A549 (cell line): ENCODE results near the gene FAM170B. TPM values are rescaled to one million over a fixed set of nuclear protein-coding genes. Genes with fewer than 3 reads are reported as not detected.

ENCODE experiments used
- ATAC-seq, 2 experiments: fragments of 200-7000 bp in 1 of 2; fragments of >200 bp in 1 of 2; cut with Nextera tagmentation in 1 of 2; cut with Tn5 transposase in 1 of 2; 3 replicates each; pipeline versions ENCODE4 v1.8.0 to v1.9.1; 2018 to 2020; ENCODE audit warnings: mild to moderate bottlenecking in 1 of 2, moderate library complexity in 1 of 2
- CTCF ChIA-PET: fragments of 300-600 bp; sonication (Branson Sonifier 250); formaldehyde crosslinking; extraction: SDS; loops from one replicate; lab custom pipeline; 2021; ENCODE audit warnings: antibody characterized with exemption, inconsistent platforms; lab: Yijun Ruan, JAX
- POLR2A ChIA-PET: fragments of 350-600 bp; formaldehyde crosslinking; extraction: SDS; loops from one replicate; lab custom pipeline; 2021; ENCODE audit warnings: antibody characterized with exemption, inconsistent platforms; lab: Yijun Ruan, JAX
- DNase-seq, 2 experiments: peaks; one replicate each; pipeline versions ENCODE4 v3.0.0 to v3.0.0-alpha.2; 2011 to 2016; ENCODE audit warnings: low read depth in 1 of 2, low spot score in 1 of 2
- FAIRE-seq: peaks from 2 replicates; lab custom pipeline; 2011; peaks lifted over from hg19 to GRCh38; lab: Jason Lieb, UNC
- H3K27ac ChIP-seq, 2 experiments: fragments of >200 bp; sonication (Bioruptor Twin); formaldehyde crosslinking; 3 replicates each; pipeline ENCODE4 v1.5.1; 2016 to 2017
- H3K4me1 ChIP-seq: fragments of >200 bp; sonication (Bioruptor Twin); formaldehyde crosslinking; 3 replicates; pipeline ENCODE4 v1.6.1; 2016
- H3K4me2 ChIP-seq: fragments of >200 bp; sonication (Bioruptor Twin); formaldehyde crosslinking; 3 replicates; pipeline ENCODE4 v1.6.1; 2016
- H3K4me3 ChIP-seq: fragments of >200 bp; sonication (Bioruptor Twin); formaldehyde crosslinking; 3 replicates; pipeline ENCODE4 v1.5.1; 2016
- H3K9me3 ChIP-seq: fragments of >200 bp; sonication (Bioruptor Twin); formaldehyde crosslinking; 3 replicates; pipeline ENCODE4 v1.6.1; 2016
- CBX8 ChIP-seq: fragments of 200-600 bp; sonication (generic); IDR thresholded peaks from 2 replicates; pipeline ENCODE4 v1.6.1; 2016
- EHMT2 ChIP-seq: fragments of 200-600 bp; sonication (generic); IDR thresholded peaks from 2 replicates; pipeline ENCODE4 v1.6.1; 2016; ENCODE audit warnings: antibody characterized with exemption, low read depth, mild to moderate bottlenecking, moderate library complexity
- ESRRA ChIP-seq: fragments of 150-350 bp; IDR thresholded peaks from 2 replicates; pipeline ENCODE4 v1.6.1; 2014; ENCODE audit warnings: mild to moderate bottlenecking, low read length, borderline replicate concordance
- FOSB ChIP-seq: fragments of 250-450 bp; sonication (Bioruptor Pico); IDR thresholded peaks from 2 replicates; pipeline ENCODE4 v1.5.0; 2020; ENCODE audit warnings: mild to moderate bottlenecking, moderate library complexity
- FOXS1 ChIP-seq: fragments of 250-450 bp; sonication (Bioruptor Pico); IDR thresholded peaks from 2 replicates; pipeline ENCODE4 v1.5.0; 2020; ENCODE audit warnings: mild to moderate bottlenecking, moderate library complexity
- HDAC2 ChIP-seq: fragments of 200-600 bp; sonication (generic); IDR thresholded peaks from 2 replicates; pipeline ENCODE4 v1.6.1; 2016
- HEYL ChIP-seq: fragments of 250-450 bp; sonication (Bioruptor Pico); IDR thresholded peaks from 2 replicates; pipeline ENCODE4 v1.8.0; 2021; ENCODE audit warnings: mild to moderate bottlenecking, moderate library complexity
- HOXA7 ChIP-seq: fragments of 250-450 bp; sonication (Bioruptor Pico); IDR thresholded peaks from 2 replicates; pipeline ENCODE4 v1.5.0; 2020; ENCODE audit warnings: mild to moderate bottlenecking, moderate library complexity
- HOXB5 ChIP-seq: fragments of 250-450 bp; sonication (Bioruptor Pico); IDR thresholded peaks from 2 replicates; pipeline ENCODE4 v1.5.0; 2020; ENCODE audit warnings: mild to moderate bottlenecking, moderate library complexity
- MAZ ChIP-seq: fragments of 150-350 bp; IDR thresholded peaks from 2 replicates; pipeline ENCODE4 v1.6.1; 2014; ENCODE audit warnings: antibody characterized with exemption, low read depth, low read length, borderline replicate concordance
- NFE2L2 ChIP-seq: fragments of 150-350 bp; conservative IDR thresholded peaks from 2 replicates; pipeline ENCODE4 v1.6.1; 2014; ENCODE audit warnings: low read length
- POLR2A ChIP-seq: IDR thresholded peaks from 2 replicates; pipeline ENCODE4 v1.6.1; 2012; ENCODE audit warnings: mild to moderate bottlenecking, low read length
- POLR2AphosphoS2 ChIP-seq: conservative IDR thresholded peaks from 2 replicates; pipeline ENCODE4 v1.6.1; 2012; ENCODE audit warnings: low read length, improper control_type of control experiment, inconsistent platforms
- RAD21 ChIP-seq, 2 experiments: fragments of >200 bp in 1 of 2; sonication (Bioruptor Twin) in 1 of 2; formaldehyde crosslinking in 1 of 2; IDR thresholded peaks in 1 of 2; conservative IDR thresholded peaks in 1 of 2; 2 replicates in 1 of 2; 3 replicates in 1 of 2; pipeline ENCODE4 v1.6.1; 2012 to 2018; ENCODE audit warnings: inconsistent platforms in 1 of 2
- RNF2 ChIP-seq: fragments of 200-600 bp; sonication (generic); IDR thresholded peaks from 2 replicates; pipeline ENCODE4 v1.6.1; 2016; ENCODE audit warnings: low read depth, mild to moderate bottlenecking, antibody characterized with exemption, moderate library complexity, borderline replicate concordance
- SMC3 ChIP-seq: fragments of >200 bp; sonication (Bioruptor Twin); formaldehyde crosslinking; IDR thresholded peaks from 3 replicates; pipeline ENCODE4 v1.6.1; 2018; ENCODE audit warnings: inconsistent platforms
- TFCP2L1 ChIP-seq: fragments of 250-450 bp; sonication (Bioruptor Pico); IDR thresholded peaks from 2 replicates; pipeline ENCODE4 v1.5.0; 2021; ENCODE audit warnings: mild to moderate bottlenecking
- TP53 ChIP-seq: fragments of 250-450 bp; sonication (Bioruptor Pico); IDR thresholded peaks from 2 replicates; pipeline ENCODE4 v1.5.0; 2021; ENCODE audit warnings: mild to moderate bottlenecking, moderate library complexity
- ZSCAN20 ChIP-seq: fragments of 250-450 bp; sonication (Bioruptor Pico); IDR thresholded peaks from 2 replicates; pipeline ENCODE4 v1.8.0; 2022; ENCODE audit warnings: mild to moderate bottlenecking, moderate library complexity
- WGBS: methylation state at CpG from one replicate; pipeline ENCODE4 v1.1.6; 2017; ENCODE audit errors: missing lambda C conversion rate; 5-methylcytosine and 5-hydroxymethylcytosine counted together
- polyA plus RNA-seq, 4 experiments: library from polyadenylated mRNA; depleted of rRNA in 3 of 4; stranded (reverse); fragments of >200 nt; fragmentation: RNase III in 1 of 4; extraction: RNeasy Plus Mini Kit Qiagen cat#74134 plus additional on column Dnase treatment in 1 of 4; gene quantifications; 2 replicates in 3 of 4; 3 replicates in 1 of 4; pipeline ENCODE4 v1.2.3, GENCODE V29; 2011 to 2017
- TF ChIP-seq, protein P1 (sequence below): fragments of 450-650 bp; IDR thresholded peaks from 2 replicates; pipeline ENCODE4 v1.6.1; 2014; ENCODE audit warnings: antibody characterized with exemption
- TF ChIP-seq, protein P2 (sequence below): fragments of 150-350 bp; IDR thresholded peaks from 2 replicates; pipeline ENCODE4 v1.6.1; 2014; ENCODE audit warnings: low read depth, mild to moderate bottlenecking, low read length
- TF ChIP-seq, protein P3 (sequence below): fragments of >200 bp; sonication (Bioruptor Twin); formaldehyde crosslinking; IDR thresholded peaks from 3 replicates; pipeline ENCODE4 v1.6.1; 2016
- TF ChIP-seq, protein P4 (sequence below): fragments of 250-450 bp; sonication (Bioruptor Pico); IDR thresholded peaks from 2 replicates; pipeline ENCODE4 v1.5.0; 2020; ENCODE audit warnings: low read depth, mild to moderate bottlenecking, moderate library complexity
- TF ChIP-seq, protein P5 (sequence below): fragments of 250-450 bp; sonication (Bioruptor Pico); IDR thresholded peaks from 2 replicates; pipeline ENCODE4 v1.5.0; 2021; ENCODE audit warnings: mild to moderate bottlenecking, moderate library complexity, borderline replicate concordance
- TF ChIP-seq, protein P6 (sequence below): fragments of >200 bp; sonication (Bioruptor Twin); formaldehyde crosslinking; IDR thresholded peaks from 2 replicates; pipeline ENCODE4 v1.6.1; 2016

The FAM170B gene
- polyA plus RNA-seq, 2 of the 4 experiments (the other 2 are of a cell fraction): not detected

DNA sequence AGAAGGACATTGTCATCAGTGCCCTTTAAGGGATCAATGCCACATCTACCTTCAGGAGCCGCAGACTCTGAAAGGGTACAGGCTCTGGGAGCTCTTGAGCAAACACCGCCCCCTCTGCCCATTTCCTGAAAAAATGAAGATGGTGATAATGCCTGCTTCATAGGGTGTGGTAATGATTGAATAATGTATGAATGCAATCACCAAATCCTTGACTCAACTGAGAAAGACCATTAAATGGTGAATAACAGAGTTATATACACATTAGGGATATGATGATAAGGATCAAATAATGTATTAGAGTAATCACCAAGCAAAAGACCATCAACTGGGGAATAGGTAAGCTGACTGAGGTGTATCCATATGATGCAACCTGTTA is 1.5 kb downstream of the FAM170B start:
- ATAC-seq (no peak), FAIRE-seq (no peak), DNase-seq (no peak)
- no peaks in the 10 kb centered on the region for H3K9me3 ChIP-seq
- 49% methylated on average over 2 of the region's 2 CpGs for WGBS
- no peak overlapping the region for H3K4me3 ChIP-seq
- ChIA-PET POLR2A (no interaction called here), CTCF (no interaction called here)
- H3K4me2 ChIP-seq: no peak overlapping the region
- no peak overlapping the region for H3K27ac ChIP-seq
- no peaks in the 10 kb centered on the region for H3K4me1 ChIP-seq
- TF ChIP-seq, protein P1, sequence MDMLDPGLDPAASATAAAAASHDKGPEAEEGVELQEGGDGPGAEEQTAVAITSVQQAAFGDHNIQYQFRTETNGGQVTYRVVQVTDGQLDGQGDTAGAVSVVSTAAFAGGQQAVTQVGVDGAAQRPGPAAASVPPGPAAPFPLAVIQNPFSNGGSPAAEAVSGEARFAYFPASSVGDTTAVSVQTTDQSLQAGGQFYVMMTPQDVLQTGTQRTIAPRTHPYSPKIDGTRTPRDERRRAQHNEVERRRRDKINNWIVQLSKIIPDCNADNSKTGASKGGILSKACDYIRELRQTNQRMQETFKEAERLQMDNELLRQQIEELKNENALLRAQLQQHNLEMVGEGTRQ: no peak
- TF ChIP-seq NFE2L2: no peak
- TF ChIP-seq, protein P2, sequence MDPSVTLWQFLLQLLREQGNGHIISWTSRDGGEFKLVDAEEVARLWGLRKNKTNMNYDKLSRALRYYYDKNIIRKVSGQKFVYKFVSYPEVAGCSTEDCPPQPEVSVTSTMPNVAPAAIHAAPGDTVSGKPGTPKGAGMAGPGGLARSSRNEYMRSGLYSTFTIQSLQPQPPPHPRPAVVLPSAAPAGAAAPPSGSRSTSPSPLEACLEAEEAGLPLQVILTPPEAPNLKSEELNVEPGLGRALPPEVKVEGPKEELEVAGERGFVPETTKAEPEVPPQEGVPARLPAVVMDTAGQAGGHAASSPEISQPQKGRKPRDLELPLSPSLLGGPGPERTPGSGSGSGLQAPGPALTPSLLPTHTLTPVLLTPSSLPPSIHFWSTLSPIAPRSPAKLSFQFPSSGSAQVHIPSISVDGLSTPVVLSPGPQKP: no peak
- TF ChIP-seq EHMT2: no peak
- TF ChIP-seq POLR2A: no peak
- no peak for TF ChIP-seq TFCP2L1 (CRISPR knock-in tag)
- TF ChIP-seq, protein P3, sequence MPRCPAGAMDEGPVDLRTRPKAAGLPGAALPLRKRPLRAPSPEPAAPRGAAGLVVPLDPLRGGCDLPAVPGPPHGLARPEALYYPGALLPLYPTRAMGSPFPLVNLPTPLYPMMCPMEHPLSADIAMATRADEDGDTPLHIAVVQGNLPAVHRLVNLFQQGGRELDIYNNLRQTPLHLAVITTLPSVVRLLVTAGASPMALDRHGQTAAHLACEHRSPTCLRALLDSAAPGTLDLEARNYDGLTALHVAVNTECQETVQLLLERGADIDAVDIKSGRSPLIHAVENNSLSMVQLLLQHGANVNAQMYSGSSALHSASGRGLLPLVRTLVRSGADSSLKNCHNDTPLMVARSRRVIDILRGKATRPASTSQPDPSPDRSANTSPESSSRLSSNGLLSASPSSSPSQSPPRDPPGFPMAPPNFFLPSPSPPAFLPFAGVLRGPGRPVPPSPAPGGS: no peak
- no peak for TF ChIP-seq TP53
- no peak for TF ChIP-seq ESRRA
- TF ChIP-seq RAD21 (conservative IDR thresholded peaks at IDR 0.05 in 1 of 2, IDR thresholded peaks at IDR 0.05 in 1 of 2): no peak
- TF ChIP-seq CBX8: no peak
- TF ChIP-seq MAZ: no peak
- TF ChIP-seq, protein P4, sequence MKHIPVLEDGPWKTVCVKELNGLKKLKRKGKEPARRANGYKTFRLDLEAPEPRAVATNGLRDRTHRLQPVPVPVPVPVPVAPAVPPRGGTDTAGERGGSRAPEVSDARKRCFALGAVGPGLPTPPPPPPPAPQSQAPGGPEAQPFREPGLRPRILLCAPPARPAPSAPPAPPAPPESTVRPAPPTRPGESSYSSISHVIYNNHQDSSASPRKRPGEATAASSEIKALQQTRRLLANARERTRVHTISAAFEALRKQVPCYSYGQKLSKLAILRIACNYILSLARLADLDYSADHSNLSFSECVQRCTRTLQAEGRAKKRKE (CRISPR knock-in tag): no peak
- TF ChIP-seq, protein P5, sequence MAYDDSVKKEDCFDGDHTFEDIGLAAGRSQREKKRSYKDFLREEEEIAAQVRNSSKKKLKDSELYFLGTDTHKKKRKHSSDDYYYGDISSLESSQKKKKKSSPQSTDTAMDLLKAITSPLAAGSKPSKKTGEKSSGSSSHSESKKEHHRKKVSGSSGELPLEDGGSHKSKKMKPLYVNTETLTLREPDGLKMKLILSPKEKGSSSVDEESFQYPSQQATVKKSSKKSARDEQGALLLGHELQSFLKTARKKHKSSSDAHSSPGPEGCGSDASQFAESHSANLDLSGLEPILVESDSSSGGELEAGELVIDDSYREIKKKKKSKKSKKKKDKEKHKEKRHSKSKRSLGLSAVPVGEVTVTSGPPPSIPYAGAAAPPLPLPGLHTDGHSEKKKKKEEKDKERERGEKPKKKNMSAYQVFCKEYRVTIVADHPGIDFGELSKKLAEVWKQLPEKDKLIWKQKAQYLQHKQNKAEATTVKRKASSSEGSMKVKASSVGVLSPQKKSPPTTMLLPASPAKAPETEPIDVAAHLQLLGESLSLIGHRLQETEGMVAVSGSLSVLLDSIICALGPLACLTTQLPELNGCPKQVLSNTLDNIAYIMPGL (CRISPR knock-in tag): no peak
- TF ChIP-seq HEYL (CRISPR knock-in tag): no peak
- no peak for TF ChIP-seq FOSB (CRISPR knock-in tag)
- no peak for TF ChIP-seq HOXA7 (CRISPR knock-in tag)

DNA sequence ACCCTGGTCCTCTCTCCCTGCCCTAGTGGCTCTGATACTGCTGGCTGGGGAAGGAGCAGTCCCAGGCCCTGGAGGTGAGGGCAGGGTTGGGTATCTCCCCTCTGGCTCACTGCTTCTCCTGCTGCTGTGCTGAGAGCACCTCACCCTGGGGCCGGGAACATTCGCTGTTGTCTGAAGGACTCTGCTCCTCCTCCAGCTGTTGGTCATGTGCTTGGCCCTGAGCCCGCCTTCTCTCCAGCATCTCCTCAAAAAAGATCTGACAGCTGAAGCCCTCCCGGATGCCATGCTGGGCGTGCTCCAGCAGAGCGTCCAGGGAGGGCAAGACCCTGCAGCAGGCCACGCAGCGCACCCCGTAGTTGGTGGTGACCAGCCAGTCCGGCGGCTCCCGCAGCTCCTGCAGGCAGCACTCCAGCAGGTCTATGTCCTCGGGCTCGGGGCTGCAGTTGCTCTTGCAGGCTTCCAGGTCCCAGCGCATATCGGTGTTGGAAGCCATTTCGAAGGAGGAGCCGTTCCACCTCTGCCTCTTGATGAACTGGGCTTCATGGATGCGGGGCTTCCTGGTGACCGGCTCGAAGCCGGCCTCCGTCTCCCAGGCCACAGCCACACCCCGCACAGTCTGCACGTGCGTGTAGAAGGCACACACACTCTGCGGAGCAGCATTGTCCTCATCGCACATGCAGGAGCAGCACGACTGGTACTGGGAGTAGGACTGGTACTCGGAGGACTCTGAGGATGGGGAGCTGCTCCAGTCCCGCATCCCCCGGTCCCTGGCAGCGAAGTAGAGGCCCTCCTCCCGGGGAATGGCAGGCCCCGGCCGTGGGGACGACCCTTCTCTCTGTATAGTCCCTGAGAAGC is 2.1 kb downstream of the FAM170B start:
- no peak for ATAC-seq
- WGBS: 47% methylated on average over 13 of the region's 37 CpGs
- Histone ChIP-seq H3K4me1 (no peaks in the 10 kb centered on the region), H3K4me3 (no peak overlapping the region), H3K27ac (no peak overlapping the region), H3K9me3 (no peaks in the 10 kb centered on the region), H3K4me2 (no peak overlapping the region)
- POLR2A ChIA-PET: no interaction called here
- no peak for DNase-seq
- no peak for FAIRE-seq
- no peak for TF ChIP-seq FOXS1 (CRISPR knock-in tag)
- TF ChIP-seq, protein P3: no peak
- TF ChIP-seq RNF2: no peak
- TF ChIP-seq SMC3: no peak
- TF ChIP-seq ZSCAN20 (CRISPR knock-in tag): no peak
- TF ChIP-seq, protein P6, sequence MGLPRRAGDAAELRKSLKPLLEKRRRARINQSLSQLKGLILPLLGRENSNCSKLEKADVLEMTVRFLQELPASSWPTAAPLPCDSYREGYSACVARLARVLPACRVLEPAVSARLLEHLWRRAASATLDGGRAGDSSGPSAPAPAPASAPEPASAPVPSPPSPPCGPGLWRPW: no peak
- no peak for TF ChIP-seq POLR2AphosphoS2
- TF ChIP-seq HDAC2: no peak
- no peak for TF ChIP-seq HOXB5 (CRISPR knock-in tag)
- TF ChIP-seq MAZ: no peak
- CTCF ChIA-PET: no interaction called here
